SK-N-SH treated with all-trans-retinoic acid at 6 μM for 48 hours (cell line): Measurements from ENCODE around the gene GRIA2.
A peak's percentile ranks its signal among the peaks of the same experiment; 100 is the strongest.

ENCODE experiments used
- ATAC-seq: fragments of 200-7000 bp; cut with Tn5 transposase; 3 replicates; pipeline ENCODE4 v1.9.1; 2020; ENCODE audit warnings: mild to moderate bottlenecking, moderate library complexity
- ARNTL ChIP-seq: fragments of 450-650 bp; formaldehyde crosslinking; IDR thresholded peaks from 2 replicates; pipeline ENCODE4 v1.5.0; 2020; ENCODE audit warnings: low read depth, mild to moderate bottlenecking, moderate library complexity, borderline replicate concordance
- BACH2 ChIP-seq: fragments of 250-450 bp; sonication (Bioruptor Pico); IDR thresholded peaks from 2 replicates; pipeline ENCODE4 v1.9.0; 2021; ENCODE audit warnings: mild to moderate bottlenecking, borderline replicate concordance
- CSRNP3 ChIP-seq: fragments of 250-450 bp; sonication (Bioruptor Pico); IDR thresholded peaks from 2 replicates; pipeline ENCODE4 v1.5.1; 2021; ENCODE audit warnings: mild to moderate bottlenecking, moderate library complexity
- ESRRG ChIP-seq: fragments of 250-450 bp; sonication (Bioruptor Pico); IDR thresholded peaks from 2 replicates; pipeline ENCODE4 v1.6.1; 2021; ENCODE audit warnings: mild to moderate bottlenecking
- GLIS3 ChIP-seq: fragments of 250-450 bp; sonication (Bioruptor Pico); IDR thresholded peaks from 2 replicates; pipeline ENCODE4 v1.5.0; 2020; ENCODE audit warnings: mild to moderate bottlenecking, moderate library complexity
- ISL1 ChIP-seq: fragments of 250-450 bp; sonication (Bioruptor Pico); IDR thresholded peaks from 2 replicates; pipeline ENCODE4 v2.1.2; 2022; ENCODE audit warnings: mild to moderate bottlenecking, moderate library complexity
- POU6F1 ChIP-seq: fragments of 250-450 bp; sonication (Bioruptor Pico); IDR thresholded peaks from 2 replicates; pipeline ENCODE4 v1.8.0; 2021; ENCODE audit warnings: low read depth, mild to moderate bottlenecking, moderate library complexity, borderline replicate concordance
- PPARA ChIP-seq: fragments of 250-450 bp; sonication (Bioruptor Pico); IDR thresholded peaks from 2 replicates; pipeline ENCODE4 v1.5.0; 2020; ENCODE audit warnings: mild to moderate bottlenecking, borderline replicate concordance
- RARB ChIP-seq: fragments of 250-450 bp; sonication (Bioruptor Pico); IDR thresholded peaks from 2 replicates; pipeline ENCODE4 v1.8.0; 2021; ENCODE audit warnings: mild to moderate bottlenecking, moderate library complexity
- TCF4 ChIP-seq: fragments of 250-450 bp; sonication (Bioruptor Pico); IDR thresholded peaks from 2 replicates; pipeline ENCODE4 v1.8.0; 2021; ENCODE audit warnings: mild to moderate bottlenecking, moderate library complexity, borderline replicate concordance
- TOX ChIP-seq: fragments of 250-450 bp; sonication (Bioruptor Pico); IDR thresholded peaks from 2 replicates; pipeline ENCODE4 v1.8.0; 2021; ENCODE audit warnings: mild to moderate bottlenecking, moderate library complexity, borderline replicate concordance
- TSHZ2 ChIP-seq: fragments of 250-450 bp; sonication (Bioruptor Pico); IDR thresholded peaks from 2 replicates; pipeline ENCODE4 v1.5.0; 2020; ENCODE audit warnings: mild to moderate bottlenecking, moderate library complexity
- ZC3H10 ChIP-seq: fragments of 250-450 bp; sonication (Bioruptor Pico); IDR thresholded peaks from 2 replicates; pipeline ENCODE4 v1.5.1; 2021; ENCODE audit warnings: mild to moderate bottlenecking, moderate library complexity
- ZFP3 ChIP-seq: fragments of 250-450 bp; sonication (Bioruptor Pico); IDR thresholded peaks from 2 replicates; pipeline ENCODE4 v1.5.0; 2020; ENCODE audit warnings: mild to moderate bottlenecking, moderate library complexity
- ZFP30 ChIP-seq: fragments of 450-650 bp; formaldehyde crosslinking; IDR thresholded peaks from 2 replicates; pipeline ENCODE4 v1.5.0; 2022; ENCODE audit warnings: mild to moderate bottlenecking, moderate library complexity
- ZNF565 ChIP-seq: fragments of 450-650 bp; formaldehyde crosslinking; conservative IDR thresholded peaks from 2 replicates; pipeline ENCODE4 v1.5.0; 2020; ENCODE audit warnings: low read depth, mild to moderate bottlenecking, moderate library complexity
- ZNF8 ChIP-seq: fragments of 450-650 bp; formaldehyde crosslinking; IDR thresholded peaks from 2 replicates; pipeline ENCODE4 v1.5.0; 2020; ENCODE audit warnings: mild to moderate bottlenecking, moderate library complexity

The GRIA2 gene

GRCh38 chr4:157294575-157294974 is 74.0 kb downstream of the GRIA2 start (continued):
- no peak for TF ChIP-seq TSHZ2 (CRISPR knock-in tag)
- TF ChIP-seq PPARA = no peak
- TF ChIP-seq ARNTL = no peak
- no peak for TF ChIP-seq CSRNP3 (CRISPR knock-in tag)
- TF ChIP-seq ESRRG (CRISPR knock-in tag) = no peak
- no peak for TF ChIP-seq ZNF8 (CRISPR knock-in tag)
- TF ChIP-seq RARB (CRISPR knock-in tag) = no peak
- no peak for TF ChIP-seq ISL1 (CRISPR knock-in tag)
- no peak for TF ChIP-seq POU6F1
- no peak for TF ChIP-seq GLIS3 (CRISPR knock-in tag)
- no peak for TF ChIP-seq ZNF565
- TF ChIP-seq, all 23 proteins: peak for 0

- TF ChIP-seq TCF4 (CRISPR knock-in tag) (peak; percentile 21; the same call in 1 of the 2 replicates), ZNF565 (no peak)
- ATAC-seq = no peak
These were observed 80.2 kb downstream of the GRIA2 start for GRCh38 chr4:157300701-157301100.

GRCh38 chr4:157303471-157303960 is 83.0 kb downstream of the GRIA2 start:
- TF ChIP-seq RARB (CRISPR knock-in tag) = no peak
- no peak for TF ChIP-seq ZNF565
- no peak for TF ChIP-seq ZFP3
- TF ChIP-seq ZFP30 (CRISPR knock-in tag) = no peak
- no peak for TF ChIP-seq BACH2
- TF ChIP-seq TOX = no peak
- no peak for TF ChIP-seq ZC3H10 (CRISPR knock-in tag)
- TF ChIP-seq TSHZ2 (CRISPR knock-in tag) = no peak
- no peak for TF ChIP-seq TCF4 (CRISPR knock-in tag)
- no peak for TF ChIP-seq ARNTL
- no peak for TF ChIP-seq CSRNP3 (CRISPR knock-in tag)
- TF ChIP-seq ZNF8 (CRISPR knock-in tag) = no peak
- no peak for TF ChIP-seq POU6F1
- no peak for ATAC-seq
